A673 (cell line): ENCODE measurements around the gene C1orf159. TPM values are rescaled to one million over a fixed set of nuclear protein-coding genes. Genes with fewer than 3 reads are reported as not detected.

ENCODE experiments used
- BruUV-seq: library from RNA; stranded (reverse); fragments of 400-500 nt; replicated peaks from 2 replicates; lab custom pipeline; 2021; lab: Mats Ljungman, UMichigan
- CTCF ChIA-PET: fragments of 300-600 bp; sonication (Branson Sonifier 250); formaldehyde crosslinking; loops from one replicate; lab custom pipeline; 2022; ENCODE audit warnings: antibody characterized with exemption; lab: Charles Lee
- POLR2A ChIA-PET: fragments of 300-600 bp; sonication (Branson Sonifier 250); formaldehyde crosslinking; loops from one replicate; lab custom pipeline; 2022; ENCODE audit warnings: antibody characterized with exemption; ENCODE audit not compliant: low non-redundant PET; lab: Charles Lee
- DNase-seq: peaks from one replicate; pipeline ENCODE4 v3.0.0-alpha.2; 2015; ENCODE audit warnings: low spot score
- H3K27ac ChIP-seq: fragments of 200-600 bp; sonication (generic); 2 replicates; pipeline ENCODE4 v1.5.1; 2016; ENCODE audit warnings: mixed run types, low read depth, mild to moderate bottlenecking, mixed read lengths, antibody characterized with exemption, low read length; ENCODE audit not compliant: poor library complexity, severe bottlenecking
- H3K27me3 ChIP-seq: fragments of 200-600 bp; sonication (generic); replicated peaks from 2 replicates; pipeline ENCODE4 v1.6.1; 2017; ENCODE audit warnings: mixed run types, low read depth, mild to moderate bottlenecking, mixed read lengths, antibody characterized with exemption, low read length; ENCODE audit not compliant: insufficient read depth, poor library complexity
- H3K36me3 ChIP-seq: fragments of 200-600 bp; sonication (generic); 2 replicates; pipeline ENCODE4 v1.6.1; 2016; ENCODE audit warnings: mixed run types, mild to moderate bottlenecking, mixed read lengths, antibody characterized with exemption, low read length; ENCODE audit not compliant: insufficient read depth, poor library complexity, severe bottlenecking
- H3K4me1 ChIP-seq: fragments of 200-600 bp; sonication (generic); 2 replicates; pipeline ENCODE4 v1.6.1; 2017; ENCODE audit warnings: mixed run types, mild to moderate bottlenecking, mixed read lengths, antibody characterized with exemption, low read length; ENCODE audit not compliant: insufficient read depth, poor library complexity, severe bottlenecking
- H3K4me3 ChIP-seq: fragments of 200-600 bp; sonication (generic); 2 replicates; pipeline ENCODE4 v1.5.1; 2016; ENCODE audit warnings: low read depth, mixed run types, mild to moderate bottlenecking, mixed read lengths, low read length; ENCODE audit not compliant: poor library complexity, severe bottlenecking
- H3K9me3 ChIP-seq: fragments of 200-600 bp; sonication (generic); 2 replicates; pipeline ENCODE4 v1.6.1; 2016; ENCODE audit warnings: mixed run types, low read depth, mild to moderate bottlenecking, mixed read lengths, antibody characterized with exemption, low read length; ENCODE audit not compliant: poor library complexity, severe bottlenecking
- CTCF ChIP-seq: fragments of 300-800, 200-600 bp; sonication (generic); conservative IDR thresholded peaks from 2 replicates; pipeline ENCODE4 v1.5.1; 2017; ENCODE audit warnings: low read depth, mild to moderate bottlenecking, antibody characterized with exemption, low read length, moderate library complexity, mixed read lengths
- EZH2 ChIP-seq: fragments of 200-600 bp; sonication (generic); IDR thresholded peaks from 2 replicates; pipeline ENCODE4 v1.6.1; 2017; ENCODE audit warnings: borderline replicate concordance, low read depth, mild to moderate bottlenecking, mixed read lengths, antibody characterized with exemption, low read length; ENCODE audit not compliant: poor library complexity, severe bottlenecking
- intact Hi-C: fragments of 100-400 bp; cut with micrococcal nuclease; formaldehyde crosslinking; loops from one replicate; pipeline ENCODE4 v1.10.0; 2022; ENCODE audit not compliant: unreplicated experiment
- total RNA-seq: library from RNA; stranded (reverse); gene quantifications from 2 replicates; pipeline ENCODE4 v1.2.3, GENCODE V29; 2021

The C1orf159 gene
- total RNA-seq, 1 experiment from 2014 or later: 26.8 TPM

GRCh38 chr1:1054099-1054700, 61.7 kb downstream of the C1orf159 start:
- BruUV-seq: no TSS peak

GRCh38 chr1:1053682-1054081, 62.2 kb downstream of the C1orf159 start:
- H3K9me3 ChIP-seq: no peaks in the 10 kb centered on the region
- intact Hi-C loops: no loop called here
- TF ChIP-seq EZH2: no peak
- no peak for TF ChIP-seq CTCF
- peaks cover 2% of the 10 kb centered on the region for H3K4me1 ChIP-seq
- no peak overlapping the region for H3K4me3 ChIP-seq
- DNase-seq: no peak
- H3K27me3 ChIP-seq: no peaks in the 10 kb centered on the region
- ChIA-PET POLR2A (no interaction called here), CTCF (no interaction called here)
- H3K27ac ChIP-seq: no peak overlapping the region
- H3K36me3 ChIP-seq: peaks cover 16% of the 10 kb centered on the region
- BruUV-seq: no TSS peak

More at GRCh38 chr1:1054099-1054700, 61.7 kb downstream of the C1orf159 start:
- TF ChIP-seq EZH2 (no peak), CTCF (no peak)
- peaks cover 16% of the 10 kb centered on the region for H3K36me3 ChIP-seq
- ChIA-PET POLR2A (no interaction called here), CTCF (no interaction called here)
- intact Hi-C loops: no loop called here
- H3K4me1 ChIP-seq: peaks cover 5% of the 10 kb centered on the region
- no peak overlapping the region for H3K4me3 ChIP-seq
- H3K27me3 ChIP-seq: no peaks in the 10 kb centered on the region
- no peaks in the 10 kb centered on the region for H3K9me3 ChIP-seq
- no peak overlapping the region for H3K27ac ChIP-seq
- no peak for DNase-seq

DNA sequence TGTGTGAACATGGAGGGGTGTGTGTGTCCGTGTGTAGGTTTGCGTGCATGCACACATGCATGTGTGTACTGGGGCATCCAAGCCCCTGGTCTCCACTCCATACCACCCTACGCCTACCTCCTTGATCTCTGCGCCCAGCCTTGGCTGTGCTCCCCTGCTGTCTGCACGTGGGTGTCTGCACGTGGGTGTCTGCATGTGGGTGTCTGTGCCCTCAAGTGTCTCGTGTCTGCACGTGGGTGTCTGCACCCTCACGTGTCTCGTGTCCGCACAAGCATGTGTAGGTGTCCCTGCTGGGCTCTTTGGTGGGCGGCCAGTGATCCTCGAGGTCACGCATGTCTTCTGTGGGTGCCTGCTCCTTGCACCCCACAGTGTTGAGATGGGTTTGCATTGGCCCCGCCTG, 62.9 kb downstream of the C1orf159 start:
- intact Hi-C loops: no loop called here
- no peak overlapping the region for H3K4me3 ChIP-seq
- H3K4me1 ChIP-seq: no peaks in the 10 kb centered on the region
- H3K36me3 ChIP-seq: peaks cover 16% of the 10 kb centered on the region
- DNase-seq: no peak
- H3K27ac ChIP-seq: no peak overlapping the region
- no TSS peak for BruUV-seq
- H3K9me3 ChIP-seq: no peaks in the 10 kb centered on the region
- H3K27me3 ChIP-seq: no peaks in the 10 kb centered on the region
- ChIA-PET CTCF (no interaction called here), POLR2A (no interaction called here)
- no peak for TF ChIP-seq CTCF
- TF ChIP-seq EZH2: no peak
